ENCODE data around the gene MLH3. TPM values are rescaled to one million over a fixed set of nuclear protein-coding genes. Genes with fewer than 3 reads are reported as not detected.

Gene MLH3
- polyA plus RNA-seq, 3 donors from 2014 or later: 0.38 to 12.9 (median 6.3) TPM

DNA sequence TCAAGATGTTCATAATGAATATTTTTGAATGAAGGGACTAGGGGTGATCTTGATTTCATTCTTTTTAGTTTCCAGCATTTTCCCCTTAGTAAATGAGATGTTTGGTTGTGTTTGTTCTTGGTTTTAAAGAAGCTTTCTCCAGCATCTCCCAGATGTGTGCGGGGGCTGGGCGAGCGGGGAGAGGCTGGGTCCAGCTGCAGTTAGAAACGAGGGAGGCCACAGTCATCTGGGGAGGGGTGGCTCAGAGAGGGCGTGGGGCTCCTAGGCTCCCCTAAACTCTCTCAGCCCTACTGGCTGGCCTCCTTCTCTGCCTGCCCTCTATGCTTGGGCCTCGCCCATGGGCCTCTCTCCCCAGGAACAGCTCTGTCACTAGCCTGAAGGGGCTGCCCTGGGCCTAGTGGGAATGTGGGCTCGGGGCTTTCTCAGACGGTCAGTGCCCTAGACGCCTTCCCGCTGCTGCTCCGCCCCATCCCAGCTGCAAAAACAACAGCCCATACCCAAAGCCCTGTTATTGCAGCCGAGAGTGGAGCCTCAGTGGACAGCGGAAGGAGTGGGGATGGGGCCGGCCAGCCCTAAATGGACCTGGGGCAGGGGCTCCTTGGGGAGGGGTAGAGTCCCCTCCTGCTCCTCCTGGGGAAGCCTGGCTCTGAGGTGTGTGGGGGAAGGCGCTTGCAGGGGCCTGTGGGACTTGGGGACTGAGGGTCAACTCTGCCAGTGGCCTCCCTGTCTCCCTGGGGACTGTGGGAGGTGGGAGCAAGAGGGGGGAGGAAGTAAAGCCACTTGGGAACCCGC lies 66.8 kb downstream of the MLH3 start:
- H3K4me1 Mint-ChIP-seq: no peaks in the 10 kb centered on the region
- no peaks in the 10 kb centered on the region for H3K36me3 Mint-ChIP-seq
- no peak overlapping the region for H3K4me3 Mint-ChIP-seq
- no peaks in the 10 kb centered on the region for H3K9me3 Mint-ChIP-seq
- no peaks in the 10 kb centered on the region for H3K27me3 Mint-ChIP-seq (ENCODE audit: low read depth in 3 of 3)
- H3K27ac Mint-ChIP-seq: no peak overlapping the region
- no peak for DNase-seq

DNA sequence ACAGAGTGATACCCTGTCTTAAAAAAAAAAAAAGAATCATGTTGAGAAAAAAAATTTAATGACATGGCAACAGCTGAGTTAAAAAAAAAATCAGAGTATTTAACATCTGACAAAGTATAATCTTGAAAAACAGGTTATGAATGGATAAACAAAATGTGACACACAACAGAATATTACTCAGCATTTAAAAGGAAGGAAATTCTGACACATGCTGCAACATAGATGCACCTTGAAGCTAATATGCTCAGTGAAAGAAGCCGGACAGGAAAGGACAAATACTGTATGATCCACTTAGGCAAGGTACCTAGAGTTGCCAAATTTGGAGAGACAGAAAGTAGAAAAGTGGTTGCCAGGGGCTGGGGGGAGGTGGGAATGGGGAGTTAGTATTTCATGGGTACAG lies 67.9 kb downstream of the MLH3 start:
- Mint-ChIP-seq H3K9me3 (no peaks in the 10 kb centered on the region), H3K4me1 (no peaks in the 10 kb centered on the region), H3K4me3 (no peak overlapping the region), H3K36me3 (no peaks in the 10 kb centered on the region), H3K27me3 (ENCODE audit: low read depth in 3 of 3) (no peaks in the 10 kb centered on the region), H3K27ac (no peak overlapping the region)
- DNase-seq: no peak

DNA sequence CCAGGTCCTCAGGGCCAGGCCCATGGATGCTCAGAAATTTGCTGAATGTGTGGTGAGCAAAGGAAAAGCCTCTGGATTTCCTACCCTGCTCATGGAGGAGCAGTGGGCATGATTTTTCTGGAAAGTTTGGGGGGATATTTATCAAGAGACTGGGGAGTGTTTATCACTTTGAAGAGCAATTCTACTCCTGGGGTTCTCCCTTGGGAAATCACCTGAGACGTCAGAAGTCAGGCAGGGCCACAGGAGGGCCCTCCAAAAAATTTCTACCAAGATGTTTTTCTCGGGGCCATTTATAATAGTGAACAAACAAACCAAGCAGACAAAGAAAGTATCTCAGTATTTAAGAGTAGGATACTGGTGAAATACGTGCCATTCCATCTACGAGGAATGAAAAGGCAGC lies 68.6 kb downstream of the MLH3 start:
- Mint-ChIP-seq H3K4me1 (no peaks in the 10 kb centered on the region), H3K36me3 (no peaks in the 10 kb centered on the region), H3K9me3 (no peaks in the 10 kb centered on the region), H3K27me3 (ENCODE audit: low read depth in 3 of 3) (peaks cover 0 to 1% (median 0%) of the 10 kb centered on the region in 3 donors), H3K27ac (no peak overlapping the region), H3K4me3 (no peak overlapping the region)
- no peak for DNase-seq

DNA sequence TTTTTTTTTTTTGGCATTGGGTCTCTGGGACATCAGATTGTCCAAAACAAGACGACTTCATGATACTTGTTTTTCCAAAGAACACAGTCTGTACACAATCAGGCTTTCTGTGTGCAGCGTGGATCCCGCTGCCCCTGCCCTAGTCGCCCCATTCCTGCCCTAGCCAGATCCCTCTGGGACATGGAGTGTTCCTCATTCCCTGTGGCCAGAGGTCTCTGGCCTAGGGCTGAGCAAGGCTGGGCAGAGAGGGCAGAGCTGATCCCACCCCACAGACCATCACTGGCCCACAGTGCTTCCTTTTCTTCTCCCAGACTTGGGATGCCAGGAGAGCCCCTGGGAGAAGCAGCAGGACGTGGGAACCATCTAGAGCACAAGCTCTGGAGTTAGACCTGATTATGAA lies 69.4 kb downstream of the MLH3 start:
- Mint-ChIP-seq H3K27me3 (ENCODE audit: low read depth in 3 of 3) (peaks cover 0 to 1% (median 0%) of the 10 kb centered on the region in 3 donors), H3K4me3 (no peak overlapping the region), H3K4me1 (no peaks in the 10 kb centered on the region), H3K27ac (no peak overlapping the region), H3K9me3 (no peaks in the 10 kb centered on the region), H3K36me3 (no peaks in the 10 kb centered on the region)
- no peak for DNase-seq

DNA sequence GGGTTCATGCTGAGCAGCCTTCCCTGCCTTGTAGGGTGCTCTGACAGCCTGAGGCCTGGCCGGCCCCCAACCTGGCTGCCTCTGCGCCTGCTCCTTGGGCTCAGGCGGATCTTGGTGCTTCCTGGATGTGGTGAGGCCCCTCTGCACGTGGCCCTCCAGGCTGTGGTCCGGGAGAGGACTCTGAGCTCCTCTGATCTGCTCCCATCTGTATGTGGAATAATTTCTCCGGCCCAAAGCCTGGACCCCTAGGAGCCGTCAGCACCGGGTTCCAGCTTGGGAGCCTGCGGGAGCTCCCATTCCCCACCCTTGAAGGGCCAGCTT lies 69.8 kb downstream of the MLH3 start:
- Mint-ChIP-seq H3K9me3 (no peaks in the 10 kb centered on the region), H3K4me3 (no peak overlapping the region), H3K27ac (no peak overlapping the region), H3K36me3 (no peaks in the 10 kb centered on the region), H3K27me3 (ENCODE audit: low read depth in 3 of 3) (peaks cover 0 to 1% (median 0%) of the 10 kb centered on the region in 3 donors), H3K4me1 (no peaks in the 10 kb centered on the region)
- no peak for DNase-seq

DNA sequence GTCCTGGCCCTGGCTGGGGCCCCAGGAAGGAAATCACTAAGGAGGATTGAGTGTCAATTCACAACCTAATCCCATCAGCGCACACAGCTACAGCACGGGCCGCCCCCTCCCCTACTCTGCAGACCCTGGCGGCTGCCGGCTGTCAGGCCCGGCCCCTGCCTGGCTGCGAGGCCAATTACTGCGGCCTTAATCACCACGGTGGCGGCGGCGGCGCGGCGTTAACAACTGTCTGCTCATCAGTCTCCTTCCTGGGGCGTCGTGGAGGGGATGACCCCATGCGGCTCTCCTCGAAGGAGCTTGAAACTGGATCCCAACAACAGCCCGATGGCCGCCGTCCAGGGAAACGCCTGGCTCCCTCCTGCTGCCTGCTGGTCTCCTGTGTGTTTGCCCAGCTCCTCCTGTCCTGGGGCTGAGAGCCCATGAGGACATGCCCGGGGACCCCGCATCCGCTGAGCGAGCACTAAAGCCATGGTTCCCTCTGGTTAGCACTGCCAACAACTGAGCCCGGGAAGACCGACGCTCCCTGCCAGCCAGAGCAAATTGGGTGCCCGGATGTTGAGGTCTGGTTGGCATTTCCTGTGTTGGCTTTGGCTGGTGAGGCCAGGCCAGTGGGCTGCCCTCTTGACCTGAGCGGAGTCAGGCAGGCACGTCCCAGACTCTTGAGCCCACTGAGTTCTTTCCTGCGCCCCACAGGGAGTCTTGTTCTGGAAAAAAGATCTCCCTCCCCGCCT lies 70.4 kb downstream of the MLH3 start:
- Mint-ChIP-seq H3K4me1 (no peaks in the 10 kb centered on the region), H3K27ac (peak overlapping the region in 1 of 6 donors; percentile 22), H3K36me3 (no peaks in the 10 kb centered on the region), H3K27me3 (ENCODE audit: low read depth in 3 of 3) (peaks cover 0 to 1% (median 0%) of the 10 kb centered on the region in 3 donors), H3K4me3 (no peak overlapping the region), H3K9me3 (no peaks in the 10 kb centered on the region)
- DNase-seq: no peak

DNA sequence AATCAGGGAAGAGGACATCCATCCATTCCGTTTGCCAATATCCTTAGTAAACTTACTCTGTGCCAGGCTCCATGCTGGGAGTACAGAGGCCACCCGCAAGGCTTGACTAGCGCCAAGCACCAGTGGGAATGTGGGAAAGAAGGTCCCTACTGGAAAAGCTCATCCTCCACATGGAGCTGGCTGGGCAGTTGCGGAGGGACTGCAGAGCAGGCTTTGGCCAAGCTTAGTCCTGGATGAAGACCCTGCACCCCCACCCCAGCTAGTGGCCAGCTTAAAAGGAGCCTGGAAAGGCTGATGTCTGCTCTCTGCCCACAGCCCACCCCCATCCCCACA lies 70.9 kb downstream of the MLH3 start:
- no peaks in the 10 kb centered on the region for H3K9me3 Mint-ChIP-seq
- H3K4me3 Mint-ChIP-seq: no peak overlapping the region
- no peaks in the 10 kb centered on the region for H3K4me1 Mint-ChIP-seq
- peaks cover 0 to 1% (median 0%) of the 10 kb centered on the region in 3 donors for H3K27me3 Mint-ChIP-seq (ENCODE audit: low read depth in 3 of 3)
- DNase-seq: no peak
- no peaks in the 10 kb centered on the region for H3K36me3 Mint-ChIP-seq
- H3K27ac Mint-ChIP-seq: no peak overlapping the region

DNA sequence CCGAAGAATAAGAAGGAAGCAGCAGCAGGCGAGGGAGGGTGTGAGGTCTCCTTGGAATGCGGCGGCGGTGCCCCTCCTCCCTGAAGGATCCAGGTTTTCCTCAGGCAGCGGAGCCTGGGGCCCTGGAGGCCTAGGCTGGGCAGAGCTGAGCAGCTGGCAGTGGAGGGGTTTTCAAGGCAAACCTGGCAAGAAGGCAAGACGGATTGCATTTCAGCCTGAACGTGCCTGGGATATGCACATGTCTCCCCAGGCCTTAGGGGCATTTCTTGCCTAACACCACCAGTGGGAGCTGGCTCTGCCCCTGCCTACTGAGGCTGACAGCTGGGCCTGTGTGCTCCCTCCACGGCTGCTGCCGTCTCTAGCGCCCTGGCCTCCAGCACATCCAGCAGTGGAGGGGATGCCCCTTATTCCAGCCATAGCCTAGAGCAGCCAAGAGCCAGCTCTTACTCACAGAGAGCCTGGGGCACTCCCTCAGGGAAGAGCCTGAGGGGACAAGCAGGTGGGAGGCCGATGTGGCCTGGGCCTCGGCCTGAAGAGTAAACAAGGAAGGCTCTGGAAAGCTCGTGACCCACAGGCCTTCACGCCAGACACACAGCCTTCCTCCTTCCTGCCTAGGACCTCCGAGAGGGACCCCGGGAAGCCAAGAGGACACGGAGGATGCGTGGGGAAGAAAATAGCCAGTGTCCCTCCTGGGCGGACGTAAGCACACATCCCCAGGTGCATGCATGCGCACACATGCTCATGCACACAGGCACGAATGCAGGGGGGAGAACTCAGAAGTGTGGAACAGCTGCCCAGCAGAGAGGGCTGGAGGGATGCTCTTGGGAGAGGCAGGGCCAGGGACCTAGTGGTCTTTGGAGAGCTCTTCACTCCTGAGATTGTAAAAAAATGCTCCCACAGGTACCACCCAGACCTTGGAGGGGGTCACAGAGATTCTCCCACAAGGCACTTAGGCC lies 71.5 kb downstream of the MLH3 start:
- Mint-ChIP-seq H3K4me3 (no peak overlapping the region), H3K4me1 (no peaks in the 10 kb centered on the region), H3K36me3 (no peaks in the 10 kb centered on the region), H3K9me3 (no peaks in the 10 kb centered on the region), H3K27me3 (ENCODE audit: low read depth in 3 of 3) (peaks cover 0 to 1% (median 0%) of the 10 kb centered on the region in 3 donors), H3K27ac (no peak overlapping the region)
- DNase-seq: no peak

DNA sequence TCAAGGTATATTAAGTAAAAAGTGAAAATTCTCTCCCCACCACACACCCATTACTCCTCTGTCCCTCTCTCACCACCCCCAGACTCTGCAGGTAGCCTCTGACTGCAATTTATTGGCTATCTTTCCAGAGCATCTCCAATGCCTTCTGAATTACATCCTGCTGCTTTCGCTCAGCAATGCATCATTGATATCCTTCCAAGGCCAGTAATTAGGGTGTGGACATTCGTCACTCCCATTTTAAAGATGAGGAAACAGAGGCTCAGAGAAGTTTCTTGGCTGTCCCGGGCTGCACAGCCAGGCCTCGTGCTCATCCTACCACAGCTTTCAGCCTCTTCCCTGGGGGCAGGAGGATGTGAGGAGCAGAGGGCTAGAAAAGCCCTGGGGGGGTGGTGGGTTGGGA lies 72.2 kb downstream of the MLH3 start:
- no peak for DNase-seq
- no peaks in the 10 kb centered on the region for H3K36me3 Mint-ChIP-seq
- H3K27ac Mint-ChIP-seq: no peak overlapping the region
- peaks cover 0 to 1% (median 0%) of the 10 kb centered on the region in 3 donors for H3K27me3 Mint-ChIP-seq (ENCODE audit: low read depth in 3 of 3)
- H3K9me3 Mint-ChIP-seq: no peaks in the 10 kb centered on the region
- H3K4me3 Mint-ChIP-seq: no peak overlapping the region
- peaks cover 0 to 2% of the 10 kb centered on the region in 2 donors for H3K4me1 Mint-ChIP-seq

DNA sequence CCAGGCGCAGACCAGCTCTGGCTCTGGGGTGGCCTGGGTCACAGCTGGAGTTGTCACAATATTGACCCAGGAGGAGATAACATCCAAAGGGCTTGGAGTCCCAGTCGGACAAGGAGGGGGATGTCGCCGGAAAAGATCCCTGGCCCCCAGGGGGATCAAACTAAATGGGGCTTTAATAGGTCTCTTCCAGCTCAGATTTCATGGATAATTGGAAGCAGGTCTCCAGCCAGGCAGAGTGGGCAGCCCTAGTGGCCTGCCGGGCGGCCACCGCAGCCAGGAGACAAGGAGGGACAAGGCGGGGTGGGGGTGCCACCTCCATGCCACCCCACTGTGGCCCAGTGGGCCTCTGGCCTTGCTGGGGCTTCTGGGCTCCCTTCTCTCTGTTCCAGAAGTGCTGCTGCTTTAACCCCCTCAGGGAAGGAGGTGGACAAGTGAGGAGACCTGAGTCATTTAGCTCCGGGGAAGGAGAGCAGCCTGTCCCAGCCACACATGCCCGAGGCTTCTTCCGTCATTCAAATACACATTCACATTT lies 72.8 kb downstream of the MLH3 start:
- Mint-ChIP-seq H3K27ac (peak overlapping the region in 1 of 6 donors; percentile 46), H3K36me3 (no peaks in the 10 kb centered on the region), H3K9me3 (no peaks in the 10 kb centered on the region), H3K4me1 (peaks cover 3 to 7% of the 10 kb centered on the region in 2 donors), H3K4me3 (no peak overlapping the region), H3K27me3 (ENCODE audit: low read depth in 3 of 3) (peaks cover 0 to 1% (median 0%) of the 10 kb centered on the region in 3 donors)
- DNase-seq: no peak

DNA sequence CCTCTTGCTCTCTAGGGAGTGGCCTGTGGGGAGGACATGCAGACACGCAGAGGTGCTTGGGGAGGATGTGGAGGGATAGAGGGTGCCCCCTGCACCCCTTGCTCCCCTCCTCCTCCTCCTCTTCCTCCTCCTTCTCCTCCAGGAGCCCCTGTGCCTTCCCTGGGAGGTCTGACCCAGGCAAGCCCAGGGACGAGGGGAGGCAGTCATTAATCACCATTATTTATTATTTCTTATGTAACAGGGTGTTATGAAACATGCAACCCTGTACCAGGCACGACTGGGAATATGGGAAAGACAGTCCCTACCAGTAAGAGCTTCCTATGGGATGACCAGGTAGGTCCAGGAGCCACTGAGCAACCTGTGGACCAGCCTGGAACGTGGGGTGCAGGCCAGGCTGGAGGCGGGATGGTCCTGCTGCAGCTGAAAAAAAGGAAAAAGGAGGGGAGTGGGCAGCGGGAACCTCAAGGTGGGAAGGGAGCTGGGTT lies 73.3 kb downstream of the MLH3 start:
- Mint-ChIP-seq H3K9me3 (no peaks in the 10 kb centered on the region), H3K36me3 (no peaks in the 10 kb centered on the region), H3K27me3 (ENCODE audit: low read depth in 3 of 3) (peaks cover 0 to 1% (median 0%) of the 10 kb centered on the region in 3 donors), H3K27ac (no peak overlapping the region), H3K4me3 (no peak overlapping the region), H3K4me1 (peaks cover 3 to 9% of the 10 kb centered on the region in 2 donors)
- no peak for DNase-seq

DNA sequence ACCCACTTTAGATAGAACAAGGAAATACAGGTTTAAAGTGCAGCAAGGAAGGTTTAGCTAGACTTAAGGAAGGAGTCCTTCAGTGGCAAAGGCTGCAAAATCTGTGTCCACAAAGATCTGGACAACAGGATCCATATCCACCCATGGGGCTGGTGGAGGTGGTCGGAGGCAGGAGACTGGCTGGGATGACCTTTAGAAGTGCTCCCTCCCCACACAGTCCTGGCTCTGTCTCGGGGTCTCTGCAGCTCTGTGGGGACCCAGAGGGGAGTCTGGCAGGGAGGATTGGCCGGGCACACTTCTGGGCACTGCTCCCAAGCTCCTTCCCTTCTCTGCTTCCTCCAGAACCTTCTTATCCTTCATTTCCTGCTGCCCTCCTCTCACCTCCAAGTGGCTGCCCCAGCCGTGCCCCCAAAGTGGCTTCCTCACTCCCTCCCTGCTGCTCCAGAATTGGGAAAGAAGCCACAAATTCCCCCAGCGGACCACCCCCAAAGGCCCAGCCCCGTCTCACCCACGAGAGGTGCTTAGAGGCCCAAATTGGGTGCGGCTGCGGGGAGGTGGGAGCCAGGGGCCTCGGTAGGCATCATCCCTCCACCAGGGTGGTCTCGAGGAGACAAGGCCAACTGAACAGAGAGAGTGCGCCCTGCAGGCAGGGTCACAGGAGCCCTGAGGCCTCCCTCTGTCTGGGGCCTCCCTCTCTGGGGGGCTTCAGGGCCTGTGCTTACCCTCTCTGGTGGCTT lies 73.9 kb downstream of the MLH3 start:
- no peaks in the 10 kb centered on the region for H3K9me3 Mint-ChIP-seq
- no peaks in the 10 kb centered on the region for H3K36me3 Mint-ChIP-seq
- peaks cover 7 to 9% of the 10 kb centered on the region in 2 donors for H3K4me1 Mint-ChIP-seq
- no peak for DNase-seq
- H3K27me3 Mint-ChIP-seq (ENCODE audit: low read depth in 3 of 3): peaks cover 0 to 1% (median 0%) of the 10 kb centered on the region in 3 donors
- H3K4me3 Mint-ChIP-seq: no peak overlapping the region
- H3K27ac Mint-ChIP-seq: no peak overlapping the region
